Body of pancreas (tissue), 4 donors: ENCODE data around the gene RAB1B.

Source experiments
- CTCF ChIP-seq, 7 experiments: fragments of 450-650 bp in 4 of 7; fragments of 200-600 bp in 3 of 7; sonication (generic) in 3 of 7; IDR thresholded peaks; one replicate each; pipeline ENCODE4 v1.5.1; 2016 to 2019; ENCODE audit warnings: antibody characterized with exemption in 7 of 7
- POLR2A ChIP-seq, 3 donors: fragments of 450-650 bp; IDR thresholded peaks; one replicate each; pipeline ENCODE4 v1.6.1; 2016; ENCODE audit warnings: antibody characterized with exemption in 3 of 3, mild to moderate bottlenecking in 2 of 3

- TF ChIP-seq POLR2A (IDR thresholded peaks at IDR 0.05) = no peak
- no peak for TF ChIP-seq CTCF (IDR thresholded peaks at IDR 0.05)
Observed at GRCh38 chr11:66278363-66279091, 10.1 kb downstream of the RAB1B start.
